ENCODE results near the gene EMP1. TPM values are rescaled to one million over a fixed set of nuclear protein-coding genes. Genes with fewer than 3 reads are reported as not detected.

Gene EMP1
- total RNA-seq, 1 experiment from 2014 or later = 0.63 TPM

- H2BK120ac ChIP-seq (ENCODE audit: low read depth, low read length, poor library complexity, severe bottlenecking) = no peak overlapping the region
- DNase-seq = no peak
- WGBS (ENCODE audit: extremely low coverage, insufficient read length, low lambda C conversion rate) = no CpG with 5 or more reads among the region's 3 CpGs
- no peaks in the 10 kb centered on the region for H3K27me3 ChIP-seq (ENCODE audit: insufficient read depth, low read length)
- no peak overlapping the region for H4K8ac ChIP-seq (replicated peaks; ENCODE audit: insufficient read length, low read depth, low read length)
- H4K91ac ChIP-seq (ENCODE audit: insufficient read length, low read depth, low read length) = no peak overlapping the region
- Mint-ChIP-seq H3K36me3 (ENCODE audit: insufficient read depth in 1 of 3, low read depth in 3 of 3) (no peaks in the 10 kb centered on the region; a peak in 1 of 7 replicates), H3K4me1 (peaks cover 52 to 62% of the 10 kb centered on the region in 2 experiments), H3K9me3 (no peaks in the 10 kb centered on the region), H3K27me3 (ENCODE audit: low read depth) (peaks cover 21% of the 10 kb centered on the region), H3K4me3 (no peak overlapping the region; a peak in 1 of 5 replicates), H3K27ac (no peak overlapping the region; a peak in 1 of 7 replicates)
- TF ChIP-seq, protein P1, sequence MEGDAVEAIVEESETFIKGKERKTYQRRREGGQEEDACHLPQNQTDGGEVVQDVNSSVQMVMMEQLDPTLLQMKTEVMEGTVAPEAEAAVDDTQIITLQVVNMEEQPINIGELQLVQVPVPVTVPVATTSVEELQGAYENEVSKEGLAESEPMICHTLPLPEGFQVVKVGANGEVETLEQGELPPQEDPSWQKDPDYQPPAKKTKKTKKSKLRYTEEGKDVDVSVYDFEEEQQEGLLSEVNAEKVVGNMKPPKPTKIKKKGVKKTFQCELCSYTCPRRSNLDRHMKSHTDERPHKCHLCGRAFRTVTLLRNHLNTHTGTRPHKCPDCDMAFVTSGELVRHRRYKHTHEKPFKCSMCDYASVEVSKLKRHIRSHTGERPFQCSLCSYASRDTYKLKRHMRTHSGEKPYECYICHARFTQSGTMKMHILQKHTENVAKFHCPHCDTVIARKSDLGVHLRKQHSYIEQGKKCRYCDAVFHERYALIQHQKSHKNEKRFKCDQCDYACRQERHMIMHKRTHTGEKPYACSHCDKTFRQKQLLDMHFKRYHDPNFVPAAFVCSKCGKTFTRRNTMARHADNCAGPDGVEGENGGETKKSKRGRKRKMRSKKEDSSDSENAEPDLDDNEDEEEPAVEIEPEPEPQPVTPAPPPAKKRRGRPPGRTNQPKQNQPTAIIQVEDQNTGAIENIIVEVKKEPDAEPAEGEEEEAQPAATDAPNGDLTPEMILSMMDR (conservative IDR thresholded peaks at IDR 0.05) = no peak
- no peak overlapping the region for H4K5ac ChIP-seq (ENCODE audit: insufficient read length, low read depth, low read length)
- H3K27ac ChIP-seq (ENCODE audit: insufficient read length, low read depth, low read length) = no peak overlapping the region
- no peaks in the 10 kb centered on the region for H3K79me1 ChIP-seq (ENCODE audit: insufficient read depth, low read depth, low read length, poor library complexity, severe bottlenecking)
- H2BK12ac ChIP-seq (ENCODE audit: insufficient read length, low read depth, low read length) = no peak overlapping the region
- H3K18ac ChIP-seq (ENCODE audit: insufficient read length, low read depth, low read length) = no peak overlapping the region
- H3K4me1 ChIP-seq (ENCODE audit: insufficient read depth, low read length) = peaks cover 24% of the 10 kb centered on the region; the same call in 1 of the 2 replicates
- H3K4ac ChIP-seq (ENCODE audit: low read depth, low read length) = no peak overlapping the region
- H3T11ph ChIP-seq (ENCODE audit: low read length) = no peak overlapping the region
- no peak overlapping the region for H2BK5ac ChIP-seq (ENCODE audit: insufficient read length, low read length)
- H3K14ac ChIP-seq (ENCODE audit: insufficient read depth, low read length) = no peak overlapping the region
- no peak overlapping the region for H2AK5ac ChIP-seq (ENCODE audit: insufficient read length, low read length)
- no peaks in the 10 kb centered on the region for H3K79me2 ChIP-seq (ENCODE audit: insufficient read depth, low read length)
- no peak overlapping the region for H3K4me2 ChIP-seq (ENCODE audit: insufficient read depth, insufficient read length, low read length)
- no peak overlapping the region for H3K9ac ChIP-seq (ENCODE audit: extremely low read depth, insufficient read length, low read length)
- no peaks in the 10 kb centered on the region for H4K20me1 ChIP-seq (ENCODE audit: control insufficient read depth, insufficient read depth, insufficient read length)
- no peak overlapping the region for H2AFZ ChIP-seq (ENCODE audit: low read length)
- H3K56ac ChIP-seq (ENCODE audit: insufficient read length, low read depth, low read length) = no peak overlapping the region
- H3K23ac ChIP-seq (ENCODE audit: insufficient read length, low read depth, low read length) = no peak overlapping the region
- H2BK20ac ChIP-seq (ENCODE audit: low read depth, low read length, poor library complexity, severe bottlenecking) = no peak overlapping the region
- no peak overlapping the region for H2BK15ac ChIP-seq (ENCODE audit: low read depth, low read length)
- no peaks in the 10 kb centered on the region for H3K9me3 ChIP-seq (ENCODE audit: control insufficient read depth, low read depth, low read length)
- H3K23me2 ChIP-seq (ENCODE audit: insufficient read length, low read depth, low read length, poor library complexity, severe bottlenecking) = no peaks in the 10 kb centered on the region
Observed at GRCh38 chr12:13205809-13206559, 9.5 kb downstream of the EMP1 start.

Measured in H9 (cell line).